GM23248 (cell line): ENCODE results near the gene MED9. TPM values are rescaled to one million over a fixed set of nuclear protein-coding genes. Genes with fewer than 3 reads are reported as not detected.

Experiments
- DNase-seq: peaks from one replicate; pipeline ENCODE4 v3.0.0-alpha.2; 2015
- H2AFZ ChIP-seq: fragments of 200-600 bp; sonication (generic); 2 replicates; pipeline ENCODE4 v1.6.1; 2016; ENCODE audit warnings: antibody characterized with exemption
- H3F3A ChIP-seq: fragments of 200-600 bp; sonication (generic); 2 replicates; pipeline ENCODE4 v1.6.1; 2016; ENCODE audit warnings: mild to moderate bottlenecking, antibody characterized with exemption, mixed run types; ENCODE audit not compliant: insufficient read depth
- H3K27ac ChIP-seq: fragments of 200-600 bp; sonication (generic); 2 replicates; pipeline ENCODE4 v1.5.1; 2016; ENCODE audit warnings: mild to moderate bottlenecking
- H3K27me3 ChIP-seq: fragments of 200-600 bp; sonication (generic); replicated peaks from 2 replicates; pipeline ENCODE4 v1.6.1; 2016; ENCODE audit warnings: mild to moderate bottlenecking; ENCODE audit not compliant: insufficient read depth
- H3K36me3 ChIP-seq: fragments of 200-600 bp; sonication (generic); 2 replicates; pipeline ENCODE4 v1.6.1; 2016; ENCODE audit warnings: low read depth, mild to moderate bottlenecking
- H3K4me1 ChIP-seq: fragments of 200-600 bp; sonication (generic); 2 replicates; pipeline ENCODE4 v1.6.1; 2016; ENCODE audit warnings: mild to moderate bottlenecking; ENCODE audit not compliant: insufficient read depth
- H3K4me2 ChIP-seq: fragments of 200-600 bp; sonication (generic); one replicate; pipeline ENCODE4 v1.6.1; 2016; ENCODE audit warnings: mild to moderate bottlenecking; ENCODE audit not compliant: unreplicated experiment
- H3K4me3 ChIP-seq: fragments of 200-600 bp; sonication (generic); 2 replicates; pipeline ENCODE4 v1.5.1; 2016; ENCODE audit warnings: mild to moderate bottlenecking
- H3K79me2 ChIP-seq: fragments of 200-600 bp; sonication (generic); 2 replicates; pipeline ENCODE4 v1.6.1; 2016; ENCODE audit warnings: mild to moderate bottlenecking; ENCODE audit not compliant: insufficient read depth
- H3K9ac ChIP-seq: fragments of 200-600 bp; sonication (generic); 2 replicates; pipeline ENCODE4 v1.6.1; 2016; ENCODE audit warnings: mild to moderate bottlenecking
- H3K9me2 ChIP-seq: fragments of 200-600 bp; sonication (generic); 2 replicates; pipeline ENCODE4 v1.6.1; 2016; ENCODE audit warnings: mixed run types, mild to moderate bottlenecking, moderate library complexity; ENCODE audit not compliant: insufficient read depth
- H3K9me3 ChIP-seq: fragments of 200-600 bp; sonication (generic); one replicate; pipeline ENCODE4 v1.6.1; 2017; ENCODE audit warnings: low read depth
- H4K20me1 ChIP-seq: fragments of 200-600 bp; sonication (generic); 2 replicates; pipeline ENCODE4 v1.6.0; 2016; ENCODE audit not compliant: insufficient read depth
- EZH2 ChIP-seq: fragments of 200-600 bp; sonication (generic); IDR thresholded peaks from 2 replicates; pipeline ENCODE4 v1.6.1; 2018; ENCODE audit warnings: antibody characterized with exemption, mild to moderate bottlenecking; ENCODE audit not compliant: insufficient read depth, poor library complexity, severe bottlenecking
- EZH2phosphoT487 ChIP-seq: fragments of 200-600 bp; sonication (generic); IDR thresholded peaks from 2 replicates; pipeline ENCODE4 v1.6.1; 2018; ENCODE audit warnings: antibody characterized with exemption, moderate library complexity, mild to moderate bottlenecking, low read depth; ENCODE audit not compliant: insufficient read depth
- WGBS, 2 experiments: methylation state at CpG; one replicate each; pipeline ENCODE4 v1.1.6; 2015 to 2017; ENCODE audit warnings: low lambda C conversion rate in 2 of 2, low coverage in 1 of 2; ENCODE audit errors: missing lambda C conversion rate in 2 of 2; 5-methylcytosine and 5-hydroxymethylcytosine counted together
- in situ Hi-C: fragments of 300-500 bp; cut with MboI; formaldehyde crosslinking; loops from 2 replicates; pipeline ENCODE4 v1.15.0; 2020
- polyA plus RNA-seq: library from polyadenylated mRNA; unstranded; fragments of >200 nt; fragmentation: Nextera tagmentation; extraction: Ambion mirVana; gene quantifications from 2 replicates; pipeline ENCODE4 v1.2.1, GENCODE V29; 2016
- total RNA-seq: library from RNA; depleted of rRNA; stranded (reverse); fragments of >200 nt; shearing (Covaris generic); gene quantifications from 2 replicates; pipeline ENCODE4 v1.2.3, GENCODE V29; 2014

MED9 gene
- total and polyA plus RNA-seq, 2 experiments from 2014 or later: 10.0 to 10.3 TPM

DNA sequence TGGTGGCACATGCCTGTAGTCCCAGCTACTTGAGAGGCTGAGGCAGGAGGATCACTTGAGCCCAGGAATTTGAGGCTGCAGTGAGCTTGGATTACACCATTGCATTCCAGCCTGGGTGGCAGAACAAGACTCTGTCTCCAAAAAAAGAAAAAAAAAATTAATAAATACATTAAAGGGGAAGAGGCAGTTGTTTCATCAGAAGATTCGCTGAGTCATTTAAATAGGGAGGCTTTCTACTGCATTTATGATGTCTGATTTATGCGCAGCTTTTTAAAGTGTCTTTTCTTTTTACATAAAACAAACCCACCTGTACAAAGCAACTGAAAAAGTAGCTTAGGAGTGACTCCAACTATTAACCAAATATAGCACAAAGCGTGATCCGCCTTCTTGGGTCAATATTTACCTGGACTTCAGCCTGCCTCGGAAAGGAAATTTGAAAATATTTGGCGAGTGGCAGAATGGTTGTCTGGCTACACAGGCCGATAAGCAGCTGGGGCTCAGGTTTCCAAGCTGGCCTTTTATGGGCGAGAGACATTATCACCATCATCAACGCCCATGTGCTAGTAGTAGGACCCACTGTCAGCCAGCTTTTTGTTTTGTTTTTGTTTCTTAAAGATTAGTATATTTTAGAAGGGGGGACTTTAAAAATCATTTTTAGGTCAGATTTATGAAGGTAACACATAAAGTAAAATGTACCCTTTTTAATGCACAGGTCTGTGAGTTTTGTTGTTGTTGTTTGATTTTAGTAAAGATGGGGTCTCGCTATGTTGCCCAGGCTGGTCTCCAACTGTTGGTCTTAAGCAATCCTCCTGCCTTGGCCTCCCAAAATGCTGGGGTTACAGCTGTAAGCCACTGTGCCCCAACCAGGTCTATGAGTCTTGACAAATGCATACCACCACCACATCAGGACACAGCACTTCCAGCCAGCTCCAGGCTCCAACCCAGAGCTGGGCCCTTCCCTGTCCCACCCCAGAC is 61.9 kb downstream of the MED9 start:
- Histone ChIP-seq H3K27me3 (no peaks in the 10 kb centered on the region), H3K9me2 (no peaks in the 10 kb centered on the region), H4K20me1 (no peaks in the 10 kb centered on the region), H3K79me2 (no peaks in the 10 kb centered on the region), H3K36me3 (no peaks in the 10 kb centered on the region), H2AFZ (no peak overlapping the region), H3K4me1 (no peaks in the 10 kb centered on the region), H3K4me3 (no peak overlapping the region), H3K4me2 (no peak overlapping the region), H3K9ac (no peak overlapping the region), H3F3A (no peaks in the 10 kb centered on the region), H3K27ac (no peak overlapping the region), H3K9me3 (no peaks in the 10 kb centered on the region)
- TF ChIP-seq EZH2: no peak
- TF ChIP-seq EZH2phosphoT487: no peak
- in situ Hi-C loops: no loop called here
- no peak for DNase-seq
- 97% methylated on average over 10 of the region's 10 CpGs for WGBS, 2 experiments

- H4K20me1 ChIP-seq: no peaks in the 10 kb centered on the region
- no peaks in the 10 kb centered on the region for H3K9me3 ChIP-seq
- no peak for TF ChIP-seq EZH2phosphoT487
- TF ChIP-seq EZH2: no peak
- H3K4me3 ChIP-seq: no peak overlapping the region
- H3K27me3 ChIP-seq: no peaks in the 10 kb centered on the region
- H3K9me2 ChIP-seq: no peaks in the 10 kb centered on the region
- no peak overlapping the region for H3K27ac ChIP-seq
- no peaks in the 10 kb centered on the region for H3K4me1 ChIP-seq
- WGBS, 2 experiments: 86% methylated on average over 10 of the region's 10 CpGs
- no peaks in the 10 kb centered on the region for H3K36me3 ChIP-seq
- no peaks in the 10 kb centered on the region for H3F3A ChIP-seq
- H3K9ac ChIP-seq: no peak overlapping the region
- no peaks in the 10 kb centered on the region for H3K79me2 ChIP-seq
- H2AFZ ChIP-seq: no peak overlapping the region
- in situ Hi-C loops: no loop called here
- no peak for DNase-seq
- H3K4me2 ChIP-seq: no peak overlapping the region
Observed at GRCh38 chr17:17539591-17539990, 62.8 kb downstream of the MED9 start.

GRCh38 chr17:17540278-17540906 is 63.6 kb downstream of the MED9 start:
- in situ Hi-C loops: no loop called here
- no peaks in the 10 kb centered on the region for H3K27me3 ChIP-seq
- H3K36me3 ChIP-seq: no peaks in the 10 kb centered on the region
- H3K79me2 ChIP-seq: no peaks in the 10 kb centered on the region
- H3K4me3 ChIP-seq: no peak overlapping the region
- no peak overlapping the region for H3K9ac ChIP-seq
- TF ChIP-seq EZH2phosphoT487: no peak
- no peak overlapping the region for H3K27ac ChIP-seq
- DNase-seq: no peak
- 75 to 78% methylated on average over 12 to 15 of the region's 15 CpGs for WGBS, 2 experiments
- no peaks in the 10 kb centered on the region for H3F3A ChIP-seq
- no peaks in the 10 kb centered on the region for H4K20me1 ChIP-seq
- H3K4me2 ChIP-seq: no peak overlapping the region
- no peaks in the 10 kb centered on the region for H3K9me3 ChIP-seq
- H3K9me2 ChIP-seq: no peaks in the 10 kb centered on the region
- peaks cover 2% of the 10 kb centered on the region for H3K4me1 ChIP-seq
- H2AFZ ChIP-seq: no peak overlapping the region

- H3K79me2 ChIP-seq: no peaks in the 10 kb centered on the region
- no peaks in the 10 kb centered on the region for H4K20me1 ChIP-seq
- H3K4me1 ChIP-seq: peaks cover 8% of the 10 kb centered on the region
- no peak for DNase-seq
- no peak overlapping the region for H3K9ac ChIP-seq
- H2AFZ ChIP-seq: no peak overlapping the region
- no peaks in the 10 kb centered on the region for H3K9me3 ChIP-seq
- TF ChIP-seq EZH2 (no peak), EZH2phosphoT487 (no peak)
- H3K9me2 ChIP-seq: no peaks in the 10 kb centered on the region
- WGBS, 2 experiments: 81 to 86% methylated on average over 23 of the region's 23 CpGs
- H3K36me3 ChIP-seq: no peaks in the 10 kb centered on the region
- H3K27ac ChIP-seq: no peak overlapping the region
- H3F3A ChIP-seq: no peaks in the 10 kb centered on the region
- H3K27me3 ChIP-seq: no peaks in the 10 kb centered on the region
- H3K4me2 ChIP-seq: no peak overlapping the region
- in situ Hi-C loops: no loop called here
- H3K4me3 ChIP-seq: no peak overlapping the region
Observed at GRCh38 chr17:17540935-17541639, 64.3 kb downstream of the MED9 start.
